Liver (tissue), 9 donors: Measurements from ENCODE around the gene TIMD4. TPM values are rescaled to one million over a fixed set of nuclear protein-coding genes. Genes with fewer than 3 reads are reported as not detected.
"Not testable (repeated sequence)": the region's sequence is repeated elsewhere in the genome, so short reads cannot be mapped to it uniquely, and the experiment has no call there.

Source experiments
- DNase-seq: peaks from one replicate; pipeline ENCODE4 v3.0.0-alpha.2; 2017; ENCODE audit warnings: low spot score
- H3K27ac ChIP-seq, 2 donors: one replicate each; pipeline ENCODE4 v1.7.0; 2013; ENCODE audit warnings: inconsistent platforms in 2 of 2, low read length in 2 of 2, control low read depth in 1 of 2, low read depth in 1 of 2, mild to moderate bottlenecking in 1 of 2
- H3K27me3 ChIP-seq, 4 donors: one replicate each; pipeline versions ENCODE4 v1.6.1 to v1.7.0; 2013; ENCODE audit warnings: low read length in 3 of 4, inconsistent platforms in 1 of 4, mild to moderate bottlenecking in 1 of 4, moderate library complexity in 1 of 4; ENCODE audit not compliant: control insufficient read depth in 4 of 4, insufficient read depth in 4 of 4
- H3K36me3 ChIP-seq, 4 donors: one replicate each; pipeline versions ENCODE4 v1.6.1 to v1.7.0; 2013; ENCODE audit warnings: low read length in 3 of 4, mild to moderate bottlenecking in 3 of 4, low read depth in 1 of 4, moderate library complexity in 1 of 4; ENCODE audit not compliant: control insufficient read depth in 4 of 4, insufficient read depth in 3 of 4
- H3K4me1 ChIP-seq, 4 donors: one replicate each; pipeline versions ENCODE4 v1.6.1 to v1.7.0; 2013; ENCODE audit warnings: low read length in 3 of 4, mild to moderate bottlenecking in 3 of 4, moderate library complexity in 1 of 4; ENCODE audit not compliant: control insufficient read depth in 4 of 4, insufficient read depth in 4 of 4
- H3K4me3 ChIP-seq, 3 donors: one replicate each; pipeline versions ENCODE4 v1.6.1 to v1.7.0; 2013; ENCODE audit warnings: low read length in 3 of 3, control low read depth in 1 of 3, low read depth in 1 of 3, mild to moderate bottlenecking in 1 of 3
- H3K9ac ChIP-seq, 2 donors: one replicate each; pipeline ENCODE4 v1.7.0; 2013; ENCODE audit warnings: low read length in 2 of 2, mild to moderate bottlenecking in 2 of 2, moderate library complexity in 2 of 2, control low read depth in 1 of 2, low read depth in 1 of 2
- H3K9me3 ChIP-seq, 4 donors: one replicate each; pipeline versions ENCODE4 v1.6.1 to v1.7.0; 2013; ENCODE audit warnings: low read length in 3 of 4; ENCODE audit not compliant: control insufficient read depth in 4 of 4
- FOXA1 ChIP-seq: IDR thresholded peaks from 2 replicates; pipeline ENCODE4 v1.6.1; 2016; ENCODE audit warnings: antibody characterized with exemption
- FOXA2 ChIP-seq: IDR thresholded peaks from 2 replicates; pipeline ENCODE4 v1.6.1; 2016; ENCODE audit warnings: antibody characterized with exemption
- GABPA ChIP-seq, 2 donors: IDR thresholded peaks in 1 of 2; conservative IDR thresholded peaks in 1 of 2; 2 replicates each; pipeline ENCODE4 v1.6.1; 2016; ENCODE audit warnings: antibody characterized with exemption in 2 of 2, mild to moderate bottlenecking in 1 of 2, moderate library complexity in 1 of 2
- HNF4A ChIP-seq, 2 donors: conservative IDR thresholded peaks; 2 replicates each; pipeline ENCODE4 v1.6.1; 2016; ENCODE audit warnings: antibody characterized with exemption in 2 of 2, mild to moderate bottlenecking in 2 of 2
- HNF4G ChIP-seq: IDR thresholded peaks from 2 replicates; pipeline ENCODE4 v1.6.1; 2016; ENCODE audit warnings: antibody characterized with exemption
- JUND ChIP-seq, 2 donors: IDR thresholded peaks; 2 replicates each; pipeline ENCODE4 v1.6.1; 2016; ENCODE audit warnings: antibody characterized with exemption in 2 of 2
- NR2F2 ChIP-seq: IDR thresholded peaks from 2 replicates; pipeline ENCODE4 v1.6.1; 2016; ENCODE audit warnings: antibody characterized with exemption
- RAD21 ChIP-seq, 2 donors: IDR thresholded peaks; 2 replicates each; pipeline ENCODE4 v1.6.1; 2016; ENCODE audit warnings: antibody characterized with exemption in 2 of 2, mild to moderate bottlenecking in 2 of 2
- RXRA ChIP-seq, 2 donors: IDR thresholded peaks; 2 replicates each; pipeline ENCODE4 v1.6.1; 2017 to 2018; ENCODE audit warnings: antibody characterized with exemption in 2 of 2, mild to moderate bottlenecking in 1 of 2
- SP1 ChIP-seq: IDR thresholded peaks from 2 replicates; pipeline ENCODE4 v1.6.1; 2018; ENCODE audit warnings: antibody characterized with exemption, mild to moderate bottlenecking
- TAF1 ChIP-seq: conservative IDR thresholded peaks from 2 replicates; pipeline ENCODE4 v1.6.1; 2016; ENCODE audit warnings: antibody characterized with exemption, mild to moderate bottlenecking
- YY1 ChIP-seq: IDR thresholded peaks from 2 replicates; pipeline ENCODE4 v1.6.1; 2016; ENCODE audit warnings: antibody characterized with exemption, mild to moderate bottlenecking
- WGBS: extraction: QIAGEN DNeasy Blood & Tissue Kit; methylation state at CpG from one replicate; pipeline ENCODE4 v1.1.7; 2013; 5-methylcytosine and 5-hydroxymethylcytosine counted together
- polyA plus RNA-seq, 2 donors: library from polyadenylated mRNA; stranded (reverse) in 1 of 2; unstranded in 1 of 2; fragments of 200-250 nt in 1 of 2; fragments of >200 nt in 1 of 2; fragmentation: Nextera tagmentation in 1 of 2; extraction: Ambion mirVana in 1 of 2; gene quantifications; one replicate each; pipeline versions ENCODE4 v1.2.1 to v1.2.3, GENCODE V29; 2013 to 2015
- total RNA-seq, 2 donors: library from RNA; depleted of rRNA; stranded (reverse); fragments of >200 nt; gene quantifications; one replicate each; pipeline ENCODE4 v1.2.3, GENCODE V29; 2014
- TF ChIP-seq, protein P1 (sequence below): IDR thresholded peaks from 2 replicates; pipeline ENCODE4 v1.6.1; 2016; ENCODE audit warnings: antibody characterized with exemption
- TF ChIP-seq, protein P2 (sequence below): IDR thresholded peaks from 2 replicates; pipeline ENCODE4 v1.6.1; 2016; ENCODE audit warnings: antibody characterized with exemption
- TF ChIP-seq, protein P3 (sequence below): IDR thresholded peaks from 2 replicates; pipeline ENCODE4 v1.6.1; 2016; ENCODE audit warnings: antibody characterized with exemption
- TF ChIP-seq, protein P4 (sequence below): IDR thresholded peaks from 2 replicates; pipeline ENCODE4 v1.6.1; 2016; ENCODE audit warnings: antibody characterized with exemption, mild to moderate bottlenecking
- TF ChIP-seq, protein P5 (sequence below): fragments of 150-350 bp; IDR thresholded peaks from 2 replicates; pipeline ENCODE4 v1.5.1; 2017; ENCODE audit warnings: improper control_type of control experiment, low read depth, low read length; ENCODE audit not compliant: missing input control
- donor health status: healthy.
- donor health status: healthy.
- donor health status: healthy.
- donor health status: healthy.
- donor health status: healthy.

TIMD4 gene
- total and polyA plus RNA-seq, 4 donors = 3.0 to 38.8 (median 8.6) TPM

DNA sequence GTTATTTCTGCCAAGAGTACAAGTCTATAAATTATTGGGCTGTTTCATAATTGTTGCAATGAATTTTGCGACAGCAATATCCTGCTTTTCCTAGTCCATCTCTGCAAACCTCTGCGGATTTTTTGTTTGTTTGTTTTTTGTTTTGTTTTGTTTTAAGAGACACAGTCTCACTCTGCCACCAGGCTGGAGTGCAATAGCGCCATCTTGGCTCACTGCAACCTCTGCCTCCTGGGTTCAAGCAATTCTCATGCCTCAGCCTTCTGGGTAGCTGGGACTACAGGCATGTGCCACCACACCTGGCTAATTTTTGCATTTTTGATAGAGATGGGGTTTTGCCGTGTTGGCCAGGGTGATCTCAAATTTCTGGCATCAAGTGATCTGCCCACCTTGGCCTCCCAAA lies 37.3 kb downstream of the TIMD4 start:
- H3K27ac ChIP-seq, H3K9me3 ChIP-seq, H3K36me3 ChIP-seq, H3K9ac ChIP-seq, H3K27me3 ChIP-seq, H3K4me3 ChIP-seq, DNase-seq, H3K4me1 ChIP-seq: not testable (repeated sequence)
- WGBS = 79% methylated on average over 4 of the region's 4 CpGs

DNA sequence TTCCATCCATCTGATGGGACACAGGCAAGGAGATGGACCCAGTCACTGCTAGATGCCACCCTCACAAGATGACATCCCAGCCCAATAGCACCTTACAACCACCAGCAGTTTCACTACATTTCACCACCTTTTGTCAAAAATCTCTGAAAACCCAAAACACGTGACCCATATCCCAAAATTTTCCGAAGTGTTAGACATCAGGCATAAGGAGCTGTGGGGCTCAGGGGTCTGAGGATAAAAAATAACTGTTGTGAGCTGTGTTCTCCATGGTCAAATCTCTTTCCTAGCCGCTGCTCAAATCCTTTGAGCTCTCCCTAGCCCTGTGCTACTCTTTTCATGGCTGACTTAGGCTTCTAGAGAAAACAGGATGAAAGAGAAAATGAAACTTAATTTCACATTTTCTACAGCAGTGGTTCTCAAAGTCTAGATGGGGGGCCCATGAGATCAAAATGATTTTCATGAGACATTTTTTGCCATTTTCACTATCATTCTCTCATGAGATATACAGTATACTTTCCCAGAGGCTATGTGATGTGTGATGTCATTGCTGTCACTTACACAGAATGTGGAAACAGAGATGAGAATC lies 40.7 kb downstream of the TIMD4 start:
- Histone ChIP-seq H3K9ac (no peak overlapping the region), H3K4me3 (no peak overlapping the region), H3K27me3 (peaks cover 0 to 2% (median 0%) of the 10 kb centered on the region in 4 donors), H3K4me1 (no peaks in the 10 kb centered on the region), H3K27ac (no peak overlapping the region), H3K9me3 (no peaks in the 10 kb centered on the region), H3K36me3 (no peaks in the 10 kb centered on the region)
- TF ChIP-seq, protein P1, sequence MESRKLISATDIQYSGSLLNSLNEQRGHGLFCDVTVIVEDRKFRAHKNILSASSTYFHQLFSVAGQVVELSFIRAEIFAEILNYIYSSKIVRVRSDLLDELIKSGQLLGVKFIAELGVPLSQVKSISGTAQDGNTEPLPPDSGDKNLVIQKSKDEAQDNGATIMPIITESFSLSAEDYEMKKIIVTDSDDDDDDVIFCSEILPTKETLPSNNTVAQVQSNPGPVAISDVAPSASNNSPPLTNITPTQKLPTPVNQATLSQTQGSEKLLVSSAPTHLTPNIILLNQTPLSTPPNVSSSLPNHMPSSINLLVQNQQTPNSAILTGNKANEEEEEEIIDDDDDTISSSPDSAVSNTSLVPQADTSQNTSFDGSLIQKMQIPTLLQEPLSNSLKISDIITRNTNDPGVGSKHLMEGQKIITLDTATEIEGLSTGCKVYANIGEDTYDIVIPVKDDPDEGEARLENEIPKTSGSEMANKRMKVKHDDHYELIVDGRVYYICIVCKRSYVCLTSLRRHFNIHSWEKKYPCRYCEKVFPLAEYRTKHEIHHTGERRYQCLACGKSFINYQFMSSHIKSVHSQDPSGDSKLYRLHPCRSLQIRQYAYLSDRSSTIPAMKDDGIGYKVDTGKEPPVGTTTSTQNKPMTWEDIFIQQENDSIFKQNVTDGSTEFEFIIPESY = no peak
- no peak for TF ChIP-seq NR2F2
- no peak for TF ChIP-seq HNF4A (conservative IDR thresholded peaks at IDR 0.05)
- no peak for TF ChIP-seq RXRA (IDR thresholded peaks at IDR 0.05)
- TF ChIP-seq YY1 = no peak
- no peak for TF ChIP-seq SP1
- TF ChIP-seq, protein P2, sequence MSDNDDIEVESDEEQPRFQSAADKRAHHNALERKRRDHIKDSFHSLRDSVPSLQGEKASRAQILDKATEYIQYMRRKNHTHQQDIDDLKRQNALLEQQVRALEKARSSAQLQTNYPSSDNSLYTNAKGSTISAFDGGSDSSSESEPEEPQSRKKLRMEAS = no peak
- no peak for TF ChIP-seq TAF1
- no peak for TF ChIP-seq JUND (IDR thresholded peaks at IDR 0.05)
- TF ChIP-seq FOXA1 = no peak
- TF ChIP-seq HNF4G = no peak
- TF ChIP-seq, protein P3, sequence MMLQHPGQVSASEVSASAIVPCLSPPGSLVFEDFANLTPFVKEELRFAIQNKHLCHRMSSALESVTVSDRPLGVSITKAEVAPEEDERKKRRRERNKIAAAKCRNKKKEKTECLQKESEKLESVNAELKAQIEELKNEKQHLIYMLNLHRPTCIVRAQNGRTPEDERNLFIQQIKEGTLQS = no peak
- TF ChIP-seq RAD21 (IDR thresholded peaks at IDR 0.05) = no peak
- no peak for TF ChIP-seq FOXA2
- TF ChIP-seq, protein P4, sequence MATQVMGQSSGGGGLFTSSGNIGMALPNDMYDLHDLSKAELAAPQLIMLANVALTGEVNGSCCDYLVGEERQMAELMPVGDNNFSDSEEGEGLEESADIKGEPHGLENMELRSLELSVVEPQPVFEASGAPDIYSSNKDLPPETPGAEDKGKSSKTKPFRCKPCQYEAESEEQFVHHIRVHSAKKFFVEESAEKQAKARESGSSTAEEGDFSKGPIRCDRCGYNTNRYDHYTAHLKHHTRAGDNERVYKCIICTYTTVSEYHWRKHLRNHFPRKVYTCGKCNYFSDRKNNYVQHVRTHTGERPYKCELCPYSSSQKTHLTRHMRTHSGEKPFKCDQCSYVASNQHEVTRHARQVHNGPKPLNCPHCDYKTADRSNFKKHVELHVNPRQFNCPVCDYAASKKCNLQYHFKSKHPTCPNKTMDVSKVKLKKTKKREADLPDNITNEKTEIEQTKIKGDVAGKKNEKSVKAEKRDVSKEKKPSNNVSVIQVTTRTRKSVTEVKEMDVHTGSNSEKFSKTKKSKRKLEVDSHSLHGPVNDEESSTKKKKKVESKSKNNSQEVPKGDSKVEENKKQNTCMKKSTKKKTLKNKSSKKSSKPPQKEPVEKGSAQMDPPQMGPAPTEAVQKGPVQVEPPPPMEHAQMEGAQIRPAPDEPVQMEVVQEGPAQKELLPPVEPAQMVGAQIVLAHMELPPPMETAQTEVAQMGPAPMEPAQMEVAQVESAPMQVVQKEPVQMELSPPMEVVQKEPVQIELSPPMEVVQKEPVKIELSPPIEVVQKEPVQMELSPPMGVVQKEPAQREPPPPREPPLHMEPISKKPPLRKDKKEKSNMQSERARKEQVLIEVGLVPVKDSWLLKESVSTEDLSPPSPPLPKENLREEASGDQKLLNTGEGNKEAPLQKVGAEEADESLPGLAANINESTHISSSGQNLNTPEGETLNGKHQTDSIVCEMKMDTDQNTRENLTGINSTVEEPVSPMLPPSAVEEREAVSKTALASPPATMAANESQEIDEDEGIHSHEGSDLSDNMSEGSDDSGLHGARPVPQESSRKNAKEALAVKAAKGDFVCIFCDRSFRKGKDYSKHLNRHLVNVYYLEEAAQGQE = no peak
- TF ChIP-seq GABPA (IDR thresholded peaks at IDR 0.05 in 1 of 2, conservative IDR thresholded peaks at IDR 0.05 in 1 of 2) = no peak
- TF ChIP-seq, protein P5, sequence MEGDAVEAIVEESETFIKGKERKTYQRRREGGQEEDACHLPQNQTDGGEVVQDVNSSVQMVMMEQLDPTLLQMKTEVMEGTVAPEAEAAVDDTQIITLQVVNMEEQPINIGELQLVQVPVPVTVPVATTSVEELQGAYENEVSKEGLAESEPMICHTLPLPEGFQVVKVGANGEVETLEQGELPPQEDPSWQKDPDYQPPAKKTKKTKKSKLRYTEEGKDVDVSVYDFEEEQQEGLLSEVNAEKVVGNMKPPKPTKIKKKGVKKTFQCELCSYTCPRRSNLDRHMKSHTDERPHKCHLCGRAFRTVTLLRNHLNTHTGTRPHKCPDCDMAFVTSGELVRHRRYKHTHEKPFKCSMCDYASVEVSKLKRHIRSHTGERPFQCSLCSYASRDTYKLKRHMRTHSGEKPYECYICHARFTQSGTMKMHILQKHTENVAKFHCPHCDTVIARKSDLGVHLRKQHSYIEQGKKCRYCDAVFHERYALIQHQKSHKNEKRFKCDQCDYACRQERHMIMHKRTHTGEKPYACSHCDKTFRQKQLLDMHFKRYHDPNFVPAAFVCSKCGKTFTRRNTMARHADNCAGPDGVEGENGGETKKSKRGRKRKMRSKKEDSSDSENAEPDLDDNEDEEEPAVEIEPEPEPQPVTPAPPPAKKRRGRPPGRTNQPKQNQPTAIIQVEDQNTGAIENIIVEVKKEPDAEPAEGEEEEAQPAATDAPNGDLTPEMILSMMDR = no peak
- 92% methylated on average over 3 of the region's 3 CpGs for WGBS
- no peak for DNase-seq
